Measurements from ENCODE around the gene ALG14. TPM values are rescaled to one million over a fixed set of nuclear protein-coding genes. Genes with fewer than 3 reads are reported as not detected.
"Not testable (repeated sequence)": the region's sequence is repeated elsewhere in the genome, so short reads cannot be mapped to it uniquely, and the experiment has no call there.

The ALG14 gene
- total RNA-seq, 6 donors from 2014 or later = 0.55 to 6.2 (median 0.98) TPM

- H3K4me1 ChIP-seq = peaks cover 0 to 9% (median 0%) of the 10 kb centered on the region in 4 donors
- H3K4me3 ChIP-seq = no peak overlapping the region
- no peak for TF ChIP-seq CTCF (IDR thresholded peaks at IDR 0.05)
- TF ChIP-seq POLR2AphosphoS5 (IDR thresholded peaks at IDR 0.05) = no peak
- TF ChIP-seq POLR2A (IDR thresholded peaks at IDR 0.05) = no peak
- TF ChIP-seq EP300 (IDR thresholded peaks at IDR 0.05) = no peak
- no peaks in the 10 kb centered on the region for H3K27me3 ChIP-seq
- H3K9me3 ChIP-seq = no peaks in the 10 kb centered on the region
- DNase-seq = peak in 1 of 2 donors; percentile 56
- peak in 1 of 2 donors; percentile 49 for ATAC-seq (ENCODE audit: low FRiP score in 2 of 2)
- 68 to 72% methylated on average over 4 of the region's 4 CpGs for WGBS, 2 donors
- no peaks in the 10 kb centered on the region for H3K36me3 ChIP-seq
- H3K27ac ChIP-seq = no peak overlapping the region
Measured at GRCh38 chr1:94949681-94950661, 122.8 kb downstream of the ALG14 start.

GRCh38 chr1:94947437-94947836, 125.3 kb downstream of the ALG14 start:
- Histone ChIP-seq H3K36me3 (no peaks in the 10 kb centered on the region), H3K27ac (peak overlapping the region in 1 of 4 donors; percentile 1), H3K9me3 (no peaks in the 10 kb centered on the region), H3K4me3 (no peak overlapping the region), H3K4me1 (peaks cover 0 to 9% (median 0%) of the 10 kb centered on the region in 4 donors), H3K27me3 (no peaks in the 10 kb centered on the region)
- no peak for TF ChIP-seq POLR2AphosphoS5 (IDR thresholded peaks at IDR 0.05)
- no peak for TF ChIP-seq POLR2A (IDR thresholded peaks at IDR 0.05)
- no peak for TF ChIP-seq CTCF (IDR thresholded peaks at IDR 0.05)
- TF ChIP-seq EP300 (IDR thresholded peaks at IDR 0.05) = no peak
- WGBS, 2 donors = 36 to 65% methylated on average over 1 of the region's 1 CpG
- DNase-seq (no peak), ATAC-seq (ENCODE audit: low FRiP score in 2 of 2) (peak in 1 of 2 donors; percentile 78)

GRCh38 chr1:94946886-94947285, 125.9 kb downstream of the ALG14 start:
- no peak overlapping the region for H3K4me3 ChIP-seq
- H3K27ac ChIP-seq = peak overlapping the region in 1 of 4 donors; percentile 1
- 52 to 67% methylated on average over 3 of the region's 3 CpGs for WGBS, 2 donors
- ATAC-seq (ENCODE audit: low FRiP score in 2 of 2) (no peak), DNase-seq (no peak)
- H3K27me3 ChIP-seq = no peaks in the 10 kb centered on the region
- no peaks in the 10 kb centered on the region for H3K9me3 ChIP-seq
- peaks cover 0 to 9% (median 0%) of the 10 kb centered on the region in 4 donors for H3K4me1 ChIP-seq
- H3K36me3 ChIP-seq = no peaks in the 10 kb centered on the region
- no peak for TF ChIP-seq CTCF (IDR thresholded peaks at IDR 0.05)
- no peak for TF ChIP-seq EP300 (IDR thresholded peaks at IDR 0.05)
- no peak for TF ChIP-seq POLR2A (IDR thresholded peaks at IDR 0.05)
- no peak for TF ChIP-seq POLR2AphosphoS5 (IDR thresholded peaks at IDR 0.05)

GRCh38 chr1:94942171-94943128, 130.3 kb downstream of the ALG14 start:
- H3K27me3 ChIP-seq = no peaks in the 10 kb centered on the region
- DNase-seq = no peak
- TF ChIP-seq POLR2A (IDR thresholded peaks at IDR 0.05) = no peak
- no peak overlapping the region for H3K27ac ChIP-seq
- H3K9me3 ChIP-seq = no peaks in the 10 kb centered on the region
- ATAC-seq (ENCODE audit: low FRiP score in 2 of 2) = peak; percentile 11 to 81
- 61 to 64% methylated on average over 8 of the region's 8 CpGs for WGBS, 2 donors
- peaks cover 0 to 2% (median under 1%) of the 10 kb centered on the region in 4 donors for H3K4me1 ChIP-seq
- no peak overlapping the region for H3K4me3 ChIP-seq
- no peaks in the 10 kb centered on the region for H3K36me3 ChIP-seq

GRCh38 chr1:94941480-94941879, 131.3 kb downstream of the ALG14 start:
- H3K4me3 ChIP-seq; DNase-seq; H3K36me3 ChIP-seq; H3K27me3 ChIP-seq; H3K9me3 ChIP-seq; ATAC-seq (ENCODE audit: low FRiP score in 2 of 2); H3K27ac ChIP-seq: not testable (repeated sequence)
- H3K4me1 ChIP-seq = peaks cover 1 to 11% (median 8%) of the 10 kb centered on the region in 4 donors
- 100% methylated on average over 1 of the region's 1 CpG for WGBS, 2 donors

All from upper lobe of left lung (tissue), 6 donors.